Bronchus fibroblast of lung (primary cell): ENCODE results near the gene CCL1. TPM values are rescaled to one million over a fixed set of nuclear protein-coding genes. Genes with fewer than 3 reads are reported as not detected.

Source experiments
- total RNA-seq: library from RNA; depleted of rRNA; stranded (reverse); fragments of >200 nt; gene quantifications from 2 replicates; pipeline ENCODE4 v1.2.3, GENCODE V29; 2015

CCL1 gene
- total RNA-seq: not detected in 2 replicates

GRCh38 chr17:34363183-34363661 lies at the start of gene CCL1:
CCL1 (minus strand) TSS chr17:34363233; CDS start chr17:34363161, 72 bp downstream.

GRCh38 chr17:34356194-34356593 lies 6.8 kb downstream of the CCL1 start, which contains the start of gene CCL13:
CCL13 (plus strand) TSS chr17:34356480; CDS start chr17:34356527, 47 bp downstream.

GRCh38 chr17:34319039-34319483 lies 44.0 kb downstream of the CCL1 start, which contains the start of gene CCL8:
CCL8 (plus strand) TSS chr17:34319435; CDS start chr17:34319502, 67 bp downstream.

Other genes with a start within 250 kb of the CCL1 start
- 4.2 and 6.7 TPM in 2 replicates for gene CCL2, start 107.9 kb downstream of the CCL1 start, total RNA-seq
- not detected in 2 replicates for gene CCL7, start 93.0 kb downstream of the CCL1 start, total RNA-seq
- gene CCL11, start 77.5 kb downstream of the CCL1 start, total RNA-seq: not detected in 2 replicates
- not detected in 2 replicates for gene CCL8, start 43.8 kb downstream of the CCL1 start, total RNA-seq
- not detected in 2 replicates for gene CCL13, start 6.8 kb downstream of the CCL1 start, total RNA-seq
- under 0.01 TPM in 1 of 2 replicates, not detected in the other for gene TMEM132E, start 216.3 kb upstream of the CCL1 start, total RNA-seq